Epithelial cell of esophagus (primary cell): ENCODE measurements around the gene TRPM5.

Experiments used
- DNase-seq: peaks from one replicate; pipeline ENCODE4 v3.0.0; 2010; ENCODE audit warnings: low read depth
- H3K4me3 ChIP-seq: 2 replicates; pipeline ENCODE4 v1.5.1; 2011; ENCODE audit warnings: mild to moderate bottlenecking, low read length, control low read depth
- TF ChIP-seq, protein P1 (sequence below): IDR thresholded peaks from 2 replicates; pipeline ENCODE4 v1.5.1; 2011; ENCODE audit warnings: low read depth, mild to moderate bottlenecking, low read length, control low read depth, inconsistent platforms; ENCODE audit not compliant: insufficient read depth; ENCODE audit errors: missing control alignments

Gene TRPM5

DNA sequence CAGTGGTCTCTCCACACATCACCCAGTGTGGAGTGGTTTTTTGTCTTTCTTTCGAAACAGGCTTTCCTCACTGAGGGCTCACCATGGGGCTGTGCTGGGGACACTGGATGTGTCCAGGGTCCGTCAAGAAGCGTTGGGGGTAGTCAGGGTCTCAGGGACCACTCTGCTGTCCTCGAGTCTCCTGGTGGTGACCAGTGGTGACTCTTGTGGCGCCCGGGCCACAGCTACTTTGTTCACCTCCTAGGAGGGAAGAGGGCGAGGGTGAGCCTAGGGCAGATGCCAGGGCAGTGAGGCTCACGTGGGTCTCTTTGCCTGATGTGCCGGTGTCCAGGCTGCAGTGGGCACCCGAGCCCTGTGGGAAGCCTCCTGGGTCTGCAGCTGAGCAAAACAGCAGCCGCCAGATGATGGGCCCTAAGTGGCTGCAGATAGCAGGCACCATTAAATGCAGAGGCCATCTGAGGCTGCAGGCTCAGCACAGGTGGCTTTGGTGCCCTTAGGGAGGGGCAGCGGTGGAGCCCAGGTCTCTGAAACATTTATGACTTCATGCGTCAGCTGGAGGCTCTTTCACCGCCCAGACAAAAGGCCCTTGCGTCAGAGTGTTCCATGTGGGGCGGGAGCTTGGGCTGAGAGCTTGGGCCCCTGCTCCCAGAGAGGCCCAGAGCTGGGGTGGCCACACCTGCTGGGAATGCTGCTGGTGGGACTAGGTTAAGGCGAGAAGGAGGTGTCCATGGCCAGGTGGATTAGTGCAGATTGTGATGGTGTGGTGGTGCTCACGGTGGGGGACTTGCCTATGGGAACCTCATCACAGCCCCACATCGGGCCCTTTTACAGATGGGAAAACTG lies 30.0 kb upstream of the TRPM5 start:
- TF ChIP-seq, protein P1, sequence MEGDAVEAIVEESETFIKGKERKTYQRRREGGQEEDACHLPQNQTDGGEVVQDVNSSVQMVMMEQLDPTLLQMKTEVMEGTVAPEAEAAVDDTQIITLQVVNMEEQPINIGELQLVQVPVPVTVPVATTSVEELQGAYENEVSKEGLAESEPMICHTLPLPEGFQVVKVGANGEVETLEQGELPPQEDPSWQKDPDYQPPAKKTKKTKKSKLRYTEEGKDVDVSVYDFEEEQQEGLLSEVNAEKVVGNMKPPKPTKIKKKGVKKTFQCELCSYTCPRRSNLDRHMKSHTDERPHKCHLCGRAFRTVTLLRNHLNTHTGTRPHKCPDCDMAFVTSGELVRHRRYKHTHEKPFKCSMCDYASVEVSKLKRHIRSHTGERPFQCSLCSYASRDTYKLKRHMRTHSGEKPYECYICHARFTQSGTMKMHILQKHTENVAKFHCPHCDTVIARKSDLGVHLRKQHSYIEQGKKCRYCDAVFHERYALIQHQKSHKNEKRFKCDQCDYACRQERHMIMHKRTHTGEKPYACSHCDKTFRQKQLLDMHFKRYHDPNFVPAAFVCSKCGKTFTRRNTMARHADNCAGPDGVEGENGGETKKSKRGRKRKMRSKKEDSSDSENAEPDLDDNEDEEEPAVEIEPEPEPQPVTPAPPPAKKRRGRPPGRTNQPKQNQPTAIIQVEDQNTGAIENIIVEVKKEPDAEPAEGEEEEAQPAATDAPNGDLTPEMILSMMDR = no peak
- DNase-seq = no peak
- H3K4me3 ChIP-seq = no peak overlapping the region

DNA sequence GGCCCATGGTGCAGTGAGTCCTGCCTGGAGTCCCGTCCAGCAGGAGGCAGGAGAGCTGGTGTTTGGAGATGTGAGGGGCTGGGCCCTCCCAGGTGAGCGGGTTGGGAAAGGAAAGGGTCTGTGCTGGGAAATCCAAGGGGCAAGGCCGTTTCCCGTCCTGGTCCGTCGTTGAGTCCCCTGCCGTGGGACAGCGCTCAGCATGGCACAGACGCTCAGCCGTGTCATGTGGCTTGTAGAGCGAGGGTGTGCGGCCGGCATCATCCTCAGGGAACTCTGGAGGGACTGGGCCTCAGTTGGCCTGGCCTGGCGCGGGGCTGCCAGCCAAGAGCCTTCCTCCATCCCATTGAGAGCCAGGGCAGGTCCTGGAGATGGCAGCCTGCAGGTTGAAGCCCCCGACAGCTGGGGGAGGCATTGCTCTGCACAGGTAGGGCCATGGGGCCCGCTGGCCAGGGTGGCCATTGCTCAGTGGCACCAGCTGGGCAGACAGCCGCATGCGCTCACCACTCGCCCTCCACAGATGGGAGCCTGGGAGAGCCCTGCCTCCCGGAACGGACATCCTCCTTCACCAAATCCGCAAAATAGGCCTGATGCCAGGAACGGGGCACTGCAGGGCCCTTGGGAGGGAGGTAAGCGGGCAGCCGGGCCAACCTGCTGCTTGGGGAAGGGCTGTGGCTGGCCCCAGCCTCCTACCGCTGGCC lies 29.2 kb upstream of the TRPM5 start:
- DNase-seq = no peak
- TF ChIP-seq, protein P1 = no peak
- H3K4me3 ChIP-seq = no peak overlapping the region

DNA sequence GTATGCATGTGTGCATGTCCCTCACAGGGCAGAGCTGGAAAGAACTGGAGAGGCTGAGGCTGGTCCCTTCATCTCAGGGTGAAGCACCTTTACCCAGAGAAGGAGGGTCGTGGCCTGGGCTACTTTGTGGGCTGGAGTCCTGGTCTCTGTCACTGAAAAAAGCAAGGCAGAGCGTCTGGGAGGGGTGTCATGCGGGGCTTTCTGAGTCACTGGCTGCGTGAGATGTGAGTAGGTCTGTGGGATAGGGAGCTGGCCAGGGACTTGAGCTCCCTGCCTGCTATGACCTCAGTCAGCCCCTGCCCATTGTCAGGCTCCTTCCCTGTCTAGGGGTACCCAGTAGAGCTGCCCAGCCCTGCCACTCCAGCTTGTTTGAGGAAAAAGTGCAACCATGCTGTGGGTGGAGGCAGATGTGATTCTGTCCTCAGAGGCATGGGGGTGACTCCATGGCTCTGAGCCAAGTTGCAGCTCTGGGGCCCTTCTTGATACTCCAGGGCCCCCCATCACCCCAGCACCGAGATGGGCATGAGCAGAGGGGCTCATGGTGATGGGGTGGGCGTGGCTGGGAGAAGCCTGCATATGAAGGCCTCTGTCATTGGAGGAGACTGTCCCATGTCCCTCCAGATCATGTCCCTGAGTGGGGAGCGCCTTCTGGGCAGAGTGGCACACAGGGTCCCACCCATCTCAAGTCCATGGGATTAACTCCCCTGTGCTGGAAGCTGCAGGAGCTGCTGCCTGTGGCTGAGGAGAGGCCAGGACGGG lies 28.3 kb upstream of the TRPM5 start:
- TF ChIP-seq, protein P1 = no peak
- H3K4me3 ChIP-seq = no peak overlapping the region
- no peak for DNase-seq

DNA sequence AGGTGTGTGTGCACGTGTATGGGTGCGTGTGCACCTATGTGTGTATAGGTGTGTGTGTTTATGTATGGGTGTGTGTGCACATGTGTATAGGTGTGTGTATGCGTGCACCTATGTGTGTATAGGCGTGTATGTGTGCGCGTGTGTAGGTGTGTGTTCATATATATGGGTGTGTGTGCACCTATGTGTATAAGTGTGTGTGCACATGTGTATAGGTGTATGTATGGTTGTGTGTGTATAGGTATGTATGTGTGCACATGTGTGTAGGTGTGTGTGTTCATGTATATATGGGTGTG lies 27.4 kb upstream of the TRPM5 start:
- no peak for DNase-seq
- no peak overlapping the region for H3K4me3 ChIP-seq
- TF ChIP-seq, protein P1 = no peak

DNA sequence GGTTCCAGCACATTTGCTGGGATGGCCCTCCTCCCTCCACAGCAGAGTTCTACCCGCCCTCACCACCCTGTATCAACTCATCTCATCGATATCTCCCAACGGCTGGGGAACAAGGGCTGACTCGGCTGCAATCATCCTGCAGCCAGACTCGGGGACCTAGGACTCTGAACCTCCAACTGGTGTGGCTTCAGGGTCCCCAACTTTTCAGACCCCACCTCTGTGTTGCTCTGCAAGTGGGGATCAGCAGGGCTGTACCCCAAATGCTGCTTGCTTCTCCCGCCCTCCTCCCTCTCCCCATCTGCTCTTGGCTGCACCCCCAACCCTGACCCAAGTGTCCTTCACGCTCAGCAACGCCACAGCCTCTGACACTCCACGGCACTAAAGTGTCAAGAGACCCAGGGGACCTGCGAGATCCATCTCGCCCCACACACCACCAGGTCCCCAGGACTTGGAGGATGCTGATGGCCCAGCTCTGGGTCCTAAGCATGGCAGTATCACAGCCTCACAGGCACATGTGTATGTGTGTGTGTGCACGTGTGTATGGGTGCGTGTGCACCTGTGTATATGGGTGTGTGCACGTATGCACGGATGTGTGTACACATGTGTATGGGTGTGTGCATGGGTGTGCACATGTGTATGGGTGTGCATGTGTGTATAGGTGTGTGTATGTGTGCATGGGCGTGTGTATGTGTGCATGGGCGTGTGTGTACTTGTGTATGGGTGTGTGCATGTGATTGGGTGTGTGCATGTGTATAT lies 26.9 kb upstream of the TRPM5 start:
- TF ChIP-seq, protein P1 = no peak
- no peak overlapping the region for H3K4me3 ChIP-seq
- no peak for DNase-seq

DNA sequence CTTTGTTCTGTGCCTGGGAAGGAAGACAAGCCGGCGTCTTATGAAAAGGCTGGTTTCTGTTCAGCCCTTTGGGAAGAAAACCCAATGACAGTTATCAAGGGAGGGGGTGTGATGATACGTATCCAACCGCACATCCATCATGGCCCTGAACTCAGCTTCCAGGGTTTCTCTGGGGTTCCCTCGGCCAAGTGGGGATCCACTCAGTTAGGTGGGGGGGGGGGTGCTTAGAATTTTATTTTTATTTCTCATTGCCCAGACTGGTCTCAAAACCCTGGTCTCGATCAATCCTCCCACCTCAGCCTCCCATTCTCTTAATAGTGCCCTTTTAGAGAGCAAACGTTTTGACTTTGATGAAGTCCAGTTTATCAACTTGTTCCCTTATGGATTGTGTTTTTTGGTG lies 26.2 kb upstream of the TRPM5 start:
- TF ChIP-seq, protein P1 = no peak
- no peak overlapping the region for H3K4me3 ChIP-seq
- no peak for DNase-seq
